UCSD-AML1 (cell line): ENCODE measurements around the gene SOD1.
"Not testable (repeated sequence)": the region's sequence is repeated elsewhere in the genome, so short reads cannot be mapped to it uniquely, and the experiment has no call there.

ENCODE experiments used
- DNase-seq: peaks from one replicate; lab custom pipeline; 2025; ENCODE audit not compliant: unreplicated experiment; lab: John Stamatoyannopoulos, UW

Gene SOD1

DNA sequence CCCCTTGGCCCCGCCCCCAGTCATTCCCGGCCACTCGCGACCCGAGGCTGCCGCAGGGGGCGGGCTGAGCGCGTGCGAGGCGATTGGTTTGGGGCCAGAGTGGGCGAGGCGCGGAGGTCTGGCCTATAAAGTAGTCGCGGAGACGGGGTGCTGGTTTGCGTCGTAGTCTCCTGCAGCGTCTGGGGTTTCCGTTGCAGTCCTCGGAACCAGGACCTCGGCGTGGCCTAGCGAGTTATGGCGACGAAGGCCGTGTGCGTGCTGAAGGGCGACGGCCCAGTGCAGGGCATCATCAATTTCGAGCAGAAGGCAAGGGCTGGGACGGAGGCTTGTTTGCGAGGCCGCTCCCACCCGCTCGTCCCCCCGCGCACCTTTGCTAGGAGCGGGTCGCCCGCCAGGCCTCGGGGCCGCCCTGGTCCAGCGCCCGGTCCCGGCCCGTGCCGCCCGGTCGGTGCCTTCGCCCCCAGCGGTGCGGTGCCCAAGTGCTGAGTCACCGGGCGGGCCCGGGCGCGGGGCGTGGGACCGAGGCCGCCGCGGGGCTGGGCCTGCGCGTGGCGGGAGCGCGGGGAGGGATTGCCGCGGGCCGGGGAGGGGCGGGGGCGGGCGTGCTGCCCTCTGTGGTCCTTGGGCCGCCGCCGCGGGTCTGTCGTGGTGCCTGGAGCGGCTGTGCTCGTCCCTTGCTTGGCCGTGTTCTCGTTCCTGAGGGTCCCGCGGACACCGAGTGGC lies at the start of gene SOD1:
TSS of gene SOD1 (plus strand) at position 158 of the 723 bp plus-strand sequence. CDS start at position 235, 77 bp downstream.
- DNase-seq: peak; percentile 94

- DNase-seq: no peak
Measured at GRCh38 chr21:31611445-31611844, 48.0 kb upstream of the SOD1 start.

- no peak for DNase-seq
Measured at GRCh38 chr21:31612894-31613785, 46.4 kb upstream of the SOD1 start.

GRCh38 chr21:31614705-31615104 lies 44.8 kb upstream of the SOD1 start:
- DNase-seq: no peak

DNA sequence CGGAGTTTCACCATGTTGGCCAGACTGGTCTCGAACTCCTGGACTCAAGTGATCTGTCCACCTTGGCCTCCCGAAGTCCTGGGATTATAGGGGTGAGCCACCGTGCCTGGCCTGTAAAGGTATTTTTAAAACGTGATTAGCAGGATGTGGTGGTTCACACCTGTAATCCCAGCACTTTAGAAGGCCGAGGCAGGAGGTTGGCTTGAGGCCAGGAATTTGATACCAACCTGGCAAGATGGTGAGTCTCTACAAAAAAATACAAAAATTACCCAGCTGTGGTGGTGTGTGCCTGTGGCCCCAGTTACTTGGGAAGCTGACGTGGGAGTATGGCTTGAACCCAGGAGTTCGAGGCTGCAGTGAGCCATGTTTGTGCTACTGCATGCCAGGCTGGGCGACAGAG lies 43.3 kb upstream of the SOD1 start:
- DNase-seq: no peak

DNA sequence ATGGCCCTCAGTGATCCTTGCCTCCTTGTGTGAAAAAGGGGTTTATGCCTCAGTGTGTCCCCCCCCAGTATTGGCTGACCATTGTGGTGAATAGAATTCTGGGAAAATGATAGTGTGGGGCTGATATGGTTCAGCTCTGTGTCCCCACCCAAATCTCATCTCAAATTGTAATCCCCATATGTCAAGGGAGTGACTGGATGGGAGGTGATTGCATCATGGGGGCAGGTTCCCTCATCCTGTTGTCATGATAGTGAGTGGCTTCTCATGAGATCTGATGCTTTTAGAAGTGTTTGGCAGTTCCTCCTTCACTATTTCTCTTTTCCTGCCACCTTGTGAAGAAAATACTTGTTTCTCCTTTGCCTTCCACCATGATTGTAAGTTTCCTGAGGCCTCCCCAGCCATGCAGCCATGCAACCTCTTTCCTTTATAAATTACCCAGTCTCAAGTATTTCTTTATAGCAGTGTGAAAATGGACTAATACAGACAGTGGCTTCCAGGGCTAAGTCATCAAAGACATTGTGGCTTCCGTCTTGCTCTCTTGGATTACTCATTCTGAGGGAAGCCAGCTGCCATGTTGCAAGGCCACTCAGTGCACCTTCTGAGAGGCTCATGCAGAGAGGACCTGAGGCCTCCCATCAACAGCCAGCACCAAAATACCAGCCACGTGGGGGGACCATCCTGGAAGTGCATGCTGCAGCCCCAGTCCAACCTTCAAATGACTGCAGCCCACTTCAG lies 40.6 kb upstream of the SOD1 start:
- DNase-seq: no peak

DNA sequence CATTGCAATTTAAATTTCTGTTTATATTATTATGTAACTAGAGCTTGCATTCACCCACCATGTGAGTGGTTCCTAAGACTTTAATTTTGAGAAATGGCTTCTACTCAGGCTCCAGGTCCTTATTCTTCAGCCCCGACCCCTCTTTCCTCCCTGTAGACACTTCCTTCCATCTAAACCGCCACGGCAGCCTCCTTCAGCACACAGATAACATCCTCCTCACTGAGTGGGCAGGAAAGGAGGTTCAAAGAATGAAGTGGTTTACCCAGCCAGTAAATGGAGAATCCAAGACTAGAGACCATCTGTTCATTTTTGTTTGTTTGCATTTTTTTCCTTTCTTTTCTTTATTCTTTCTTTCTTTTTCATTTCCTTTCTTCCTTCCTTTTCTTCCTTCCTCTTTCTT lies 37.1 kb upstream of the SOD1 start:
- DNase-seq: no peak

- no peak for DNase-seq
Measured at GRCh38 chr21:31623664-31624063, 35.8 kb upstream of the SOD1 start.

- DNase-seq: no peak
Measured at GRCh38 chr21:31624181-31624580, 35.3 kb upstream of the SOD1 start.

DNA sequence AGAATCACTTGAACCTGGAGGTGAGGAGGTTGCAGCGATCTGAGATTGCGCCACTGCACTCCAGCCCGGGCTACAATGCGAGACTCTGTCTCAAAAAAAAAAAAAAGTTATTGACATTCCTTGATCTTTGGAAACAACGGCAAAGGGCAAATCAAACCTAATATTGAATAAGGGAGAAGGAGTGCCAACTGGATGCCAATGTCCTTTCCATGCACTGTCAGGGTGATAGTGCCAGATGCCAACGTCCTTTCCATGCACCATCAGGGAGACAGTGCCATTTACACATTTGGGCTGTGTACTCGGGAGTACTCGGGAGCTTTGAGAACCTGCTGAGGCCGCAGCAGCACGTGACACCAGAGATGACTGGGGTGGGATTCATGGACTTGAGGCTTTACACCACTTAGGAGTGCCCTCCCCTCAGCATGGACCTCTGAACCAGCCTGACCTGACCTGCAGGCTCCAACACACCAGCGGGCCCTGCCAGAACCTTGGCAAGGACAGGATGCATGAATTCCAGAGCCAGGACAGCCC lies 34.5 kb upstream of the SOD1 start:
- DNase-seq: no peak

- no peak for DNase-seq
Measured at GRCh38 chr21:31629972-31630711, 29.4 kb upstream of the SOD1 start.

GRCh38 chr21:31631881-31632280 lies 27.6 kb upstream of the SOD1 start:
- not testable (repeated sequence) for DNase-seq

DNA sequence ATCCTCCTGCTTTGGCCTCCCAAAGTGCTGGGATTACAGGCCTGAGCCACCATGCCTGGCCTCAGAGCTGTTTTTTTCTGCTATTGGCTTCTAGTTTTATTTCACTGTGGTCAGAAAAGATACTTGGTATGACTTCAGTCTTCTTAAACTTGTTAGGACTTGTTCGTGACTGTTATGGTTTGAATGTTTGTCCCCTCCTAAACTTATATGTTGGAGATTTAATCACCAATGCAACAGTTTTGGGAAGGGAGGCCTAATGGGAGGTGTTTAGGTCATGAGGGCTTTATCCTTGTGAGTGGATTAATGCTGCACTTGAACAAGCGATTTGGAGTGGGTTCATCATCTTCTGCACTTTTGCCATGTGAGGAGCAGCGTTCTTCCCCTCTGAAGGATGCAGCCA lies 24.5 kb upstream of the SOD1 start:
- DNase-seq: no peak

DNA sequence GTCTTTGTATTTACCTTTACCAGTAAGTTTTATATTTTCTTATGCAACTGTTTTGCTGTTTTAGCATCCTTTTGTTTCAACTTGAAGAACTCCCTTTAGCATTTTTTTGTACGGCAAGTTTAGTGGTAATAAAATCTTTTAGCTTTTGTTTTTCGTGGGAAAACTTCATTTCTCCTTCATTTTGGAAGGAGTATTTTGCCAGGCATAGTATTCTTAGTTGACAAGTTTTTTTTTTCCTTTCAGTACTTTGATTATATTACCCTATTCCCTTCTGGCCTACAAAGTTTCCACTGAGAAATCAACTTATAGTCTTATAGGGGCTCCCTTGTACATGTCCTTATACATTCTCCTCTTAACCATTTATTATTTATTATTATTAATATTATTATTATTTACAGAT lies 22.6 kb upstream of the SOD1 start:
- DNase-seq: no peak

DNA sequence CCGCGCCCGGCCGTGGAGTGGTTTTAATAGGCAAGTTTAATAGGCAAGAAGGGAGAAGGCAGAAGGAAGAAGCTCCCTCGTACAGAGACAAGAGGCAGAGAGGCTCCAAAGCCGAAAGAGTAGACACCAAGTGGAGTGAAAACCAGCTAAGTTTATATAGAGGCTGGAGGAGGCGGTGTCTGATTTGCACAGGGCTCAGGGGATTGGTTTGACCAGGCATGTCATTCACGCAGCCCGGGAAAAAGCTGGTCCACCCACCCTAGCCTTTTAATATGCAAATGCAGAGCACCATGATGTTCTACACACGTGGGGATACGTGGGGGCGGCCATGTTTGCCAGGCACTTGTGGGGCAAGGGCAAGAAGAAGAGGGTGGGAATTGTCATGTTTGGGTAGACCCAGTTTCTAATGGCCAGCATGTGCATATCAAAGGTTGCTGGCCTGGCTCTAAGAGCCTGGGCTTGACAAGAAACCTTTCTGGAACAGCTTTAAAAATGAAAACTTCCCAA lies 18.0 kb upstream of the SOD1 start:
- DNase-seq: no peak

GRCh38 chr21:31644643-31645042 lies 14.8 kb upstream of the SOD1 start:
- DNase-seq: no peak

- DNase-seq: no peak
Measured at GRCh38 chr21:31647650-31648049, 11.8 kb upstream of the SOD1 start.

DNA sequence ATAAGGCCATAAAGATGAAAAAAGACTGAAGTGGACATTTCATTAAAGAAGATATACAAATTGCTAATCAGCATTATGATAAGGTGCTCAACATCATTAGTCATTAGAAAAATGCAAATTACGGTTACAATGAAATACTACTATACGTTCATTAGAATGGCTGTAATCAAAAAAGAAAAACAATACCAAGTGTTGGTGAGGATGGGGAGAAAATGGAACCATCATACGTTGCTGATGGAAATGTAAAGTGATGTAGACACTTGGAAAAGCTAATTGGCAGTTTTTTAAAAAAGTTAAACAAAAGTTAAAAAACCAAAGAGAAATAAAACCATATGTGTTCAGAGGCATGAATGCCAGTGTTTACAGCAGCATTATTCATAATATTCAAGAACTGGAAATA lies 8.6 kb upstream of the SOD1 start:
- no peak for DNase-seq

- DNase-seq: not testable (repeated sequence)
Measured at GRCh38 chr21:31651491-31651890, 8.0 kb upstream of the SOD1 start.

DNA sequence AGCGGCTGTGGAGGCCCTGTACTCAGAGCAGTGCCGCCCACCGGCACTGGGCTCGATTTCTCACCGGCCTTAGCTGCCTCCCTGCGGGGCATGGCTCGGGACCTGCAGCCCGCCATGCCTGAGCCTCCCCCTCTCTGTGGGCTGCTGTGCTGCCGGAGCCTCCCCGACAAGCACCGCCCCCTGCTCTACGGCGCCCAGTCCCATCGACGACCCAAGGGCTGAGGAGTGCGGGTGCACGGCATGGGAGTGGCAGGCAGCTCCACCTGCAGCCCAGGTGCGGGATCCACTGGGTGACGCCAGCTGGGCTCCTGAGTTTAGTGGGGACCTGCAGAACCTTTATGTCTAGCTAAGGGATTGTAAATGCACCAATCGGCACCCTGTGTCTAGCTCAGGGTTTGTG lies 5.2 kb upstream of the SOD1 start:
- no peak for DNase-seq
